Measurements from ENCODE around the gene MGLL.
A peak's percentile ranks its signal among the peaks of the same experiment; 100 is the strongest.

Gene MGLL

GRCh38 chr3:127784283-127784682, 38.0 kb downstream of the MGLL start:
- DNase-seq: no peak
- H3K36me3 Mint-ChIP-seq (ENCODE audit: low read depth): peaks cover 2% of the 10 kb centered on the region
- H3K4me1 Mint-ChIP-seq: peaks cover 9% of the 10 kb centered on the region
- H3K9me3 Mint-ChIP-seq: no peaks in the 10 kb centered on the region
- no peak overlapping the region for H3K4me3 Mint-ChIP-seq
- ATAC-seq: no peak
- no peaks in the 10 kb centered on the region for H3K27me3 Mint-ChIP-seq
- no peak overlapping the region for H3K27ac Mint-ChIP-seq

- H3K9me3 Mint-ChIP-seq: no peaks in the 10 kb centered on the region
- no peak overlapping the region for H3K27ac Mint-ChIP-seq
- ATAC-seq: no peak
- no peaks in the 10 kb centered on the region for H3K27me3 Mint-ChIP-seq
- H3K4me3 Mint-ChIP-seq: no peak overlapping the region
- H3K4me1 Mint-ChIP-seq: peaks cover 9% of the 10 kb centered on the region
- peaks cover 2% of the 10 kb centered on the region for H3K36me3 Mint-ChIP-seq (ENCODE audit: low read depth)
- no peak for DNase-seq
Observed at GRCh38 chr3:127783642-127784160, 38.6 kb downstream of the MGLL start.

DNA sequence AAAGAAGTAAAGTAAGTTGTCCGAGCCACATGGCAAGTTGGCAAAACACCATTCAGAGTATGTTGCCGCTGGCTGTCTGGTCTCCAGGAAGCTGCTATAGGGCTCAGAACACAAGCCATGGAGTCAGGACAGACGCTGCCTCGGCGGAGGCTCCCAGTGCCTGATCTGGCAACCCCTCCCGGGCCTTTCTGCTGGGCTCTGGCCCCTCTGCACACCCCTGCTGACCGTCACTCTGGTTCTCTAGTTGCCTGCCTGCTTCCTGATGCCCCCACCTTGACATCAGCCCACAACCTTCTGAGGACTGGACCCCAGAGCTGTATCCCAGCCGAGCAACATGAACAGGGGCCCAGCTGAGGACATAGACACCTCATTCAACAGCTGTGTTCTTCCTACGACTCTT, 39.1 kb downstream of the MGLL start:
- H3K4me3 Mint-ChIP-seq: no peak overlapping the region

DNA sequence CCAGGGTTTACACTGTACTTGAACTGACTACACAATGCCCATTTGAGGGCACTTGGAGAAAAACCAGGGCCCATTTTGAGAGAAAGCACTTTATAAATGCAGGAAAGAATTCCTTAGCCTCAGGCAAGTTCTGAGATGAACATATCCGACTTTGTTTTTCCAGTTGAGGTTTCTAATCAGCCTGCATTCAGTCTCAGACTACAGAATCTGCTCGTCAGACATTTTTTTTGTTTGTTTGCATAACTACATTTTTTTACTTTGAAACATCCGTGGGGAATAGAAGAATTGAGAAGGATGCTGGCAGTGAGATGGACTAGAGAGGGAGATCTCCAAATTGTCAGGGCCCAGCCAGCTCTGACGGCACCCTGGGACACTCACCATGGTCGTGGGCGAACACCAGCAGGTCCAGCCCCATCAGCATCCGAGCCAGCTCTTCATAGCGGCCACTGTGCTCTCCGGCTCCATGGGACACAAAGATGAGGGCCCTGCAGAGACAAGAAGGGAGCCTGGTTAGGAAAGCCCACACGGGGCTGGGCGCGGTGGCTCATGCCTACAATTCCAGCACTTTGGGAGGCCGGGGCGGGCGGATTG, 40.8 kb downstream of the MGLL start:
- Mint-ChIP-seq H3K27ac (no peak overlapping the region), H3K9me3 (peaks cover 11% of the 10 kb centered on the region), H3K27me3 (no peaks in the 10 kb centered on the region), H3K4me3 (no peak overlapping the region), H3K36me3 (ENCODE audit: low read depth) (peaks cover 2% of the 10 kb centered on the region), H3K4me1 (peaks cover 13% of the 10 kb centered on the region)
- DNase-seq (no peak), ATAC-seq (no peak)

More for the DNA sequence above, 39.1 kb downstream of the MGLL start:
- ATAC-seq: no peak
- H3K4me1 Mint-ChIP-seq: peaks cover 9% of the 10 kb centered on the region
- H3K27ac Mint-ChIP-seq: no peak overlapping the region
- H3K36me3 Mint-ChIP-seq (ENCODE audit: low read depth): peaks cover 2% of the 10 kb centered on the region
- no peaks in the 10 kb centered on the region for H3K27me3 Mint-ChIP-seq
- no peaks in the 10 kb centered on the region for H3K9me3 Mint-ChIP-seq
- no peak for DNase-seq

- H3K9me3 Mint-ChIP-seq: peaks cover 11% of the 10 kb centered on the region
- H3K36me3 Mint-ChIP-seq (ENCODE audit: low read depth): peaks cover 2% of the 10 kb centered on the region
- peaks cover 20% of the 10 kb centered on the region for H3K4me1 Mint-ChIP-seq
- no peak overlapping the region for H3K4me3 Mint-ChIP-seq
- no peak for DNase-seq
- ATAC-seq: no peak
- no peaks in the 10 kb centered on the region for H3K27me3 Mint-ChIP-seq
- no peak overlapping the region for H3K27ac Mint-ChIP-seq
Observed at GRCh38 chr3:127780536-127781400, 41.5 kb downstream of the MGLL start.

GRCh38 chr3:127779747-127780146, 42.6 kb downstream of the MGLL start:
- Mint-ChIP-seq H3K27ac (peak overlapping the region; percentile 19), H3K4me3 (no peak overlapping the region), H3K36me3 (ENCODE audit: low read depth) (peaks cover 2% of the 10 kb centered on the region), H3K4me1 (peaks cover 29% of the 10 kb centered on the region), H3K9me3 (peaks cover 11% of the 10 kb centered on the region), H3K27me3 (no peaks in the 10 kb centered on the region)
- ATAC-seq: peak; percentile 65
- DNase-seq: no peak

DNA sequence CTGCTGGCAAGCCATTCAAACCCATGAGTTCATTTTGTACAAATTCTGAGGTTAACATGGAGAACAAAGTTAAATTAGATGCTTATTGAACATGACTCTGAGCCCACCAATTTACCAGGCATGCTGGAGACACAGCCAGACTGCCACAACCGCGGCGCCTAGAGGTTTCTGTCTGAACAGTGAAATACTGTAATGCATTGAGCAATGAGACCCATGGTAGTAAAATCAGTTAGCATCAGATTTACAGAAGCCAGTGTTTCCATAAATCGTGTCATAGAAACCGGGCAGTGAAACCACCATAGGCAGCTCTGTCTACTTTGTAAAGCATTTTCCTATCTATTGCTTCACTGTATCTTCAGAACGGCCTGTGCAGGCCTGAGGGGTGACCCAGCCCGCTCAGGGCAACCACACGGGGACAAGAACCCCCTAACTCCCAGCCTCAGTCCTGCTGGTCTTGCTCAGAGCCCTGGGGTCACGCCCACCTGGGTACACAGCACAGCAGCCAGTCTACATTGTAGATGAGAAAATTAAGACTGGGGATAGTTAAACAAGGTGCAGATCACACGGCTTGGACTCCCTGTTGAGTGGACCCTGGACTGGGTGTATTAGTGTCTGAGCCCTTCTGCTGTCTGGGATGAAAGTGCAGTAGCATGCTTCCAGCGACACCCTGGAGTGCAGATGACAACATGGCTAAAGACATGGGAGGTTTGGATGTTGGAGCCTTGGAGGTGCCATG, 44.2 kb downstream of the MGLL start:
- Mint-ChIP-seq H3K4me3 (no peak overlapping the region), H3K27ac (no peak overlapping the region), H3K27me3 (no peaks in the 10 kb centered on the region), H3K36me3 (ENCODE audit: low read depth) (peaks cover 2% of the 10 kb centered on the region), H3K4me1 (peaks cover 30% of the 10 kb centered on the region), H3K9me3 (peaks cover 11% of the 10 kb centered on the region)
- DNase-seq (no peak), ATAC-seq (no peak)

DNA sequence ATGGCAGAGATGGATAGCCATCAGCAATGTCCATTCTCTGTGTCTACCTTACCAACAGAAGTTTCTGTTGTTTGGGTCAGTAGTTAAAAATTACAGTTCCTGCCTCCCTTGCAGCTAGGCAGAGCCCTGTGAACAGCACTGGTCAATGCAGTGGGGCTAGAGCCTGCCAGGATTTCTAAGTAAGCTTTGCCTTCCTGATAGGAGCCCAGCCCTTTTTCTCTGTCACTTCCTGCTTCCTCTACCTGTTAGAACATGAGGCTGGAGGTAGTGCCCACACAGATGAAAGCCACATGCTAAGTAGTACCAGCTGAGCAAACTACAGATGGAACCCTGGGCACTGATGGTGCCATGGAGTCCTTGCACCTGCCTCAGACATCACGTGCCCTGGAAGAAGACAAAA, 45.0 kb downstream of the MGLL start:
- Mint-ChIP-seq H3K4me3 (no peak overlapping the region), H3K4me1 (peaks cover 30% of the 10 kb centered on the region), H3K27ac (no peak overlapping the region), H3K9me3 (peaks cover 11% of the 10 kb centered on the region), H3K27me3 (no peaks in the 10 kb centered on the region), H3K36me3 (ENCODE audit: low read depth) (peaks cover 2% of the 10 kb centered on the region)
- ATAC-seq: no peak
- DNase-seq: no peak

GRCh38 chr3:127776347-127776746, 46.0 kb downstream of the MGLL start:
- H3K27ac Mint-ChIP-seq: peak overlapping the region; percentile 67
- H3K4me3 Mint-ChIP-seq: no peak overlapping the region
- peaks cover 30% of the 10 kb centered on the region for H3K4me1 Mint-ChIP-seq
- H3K9me3 Mint-ChIP-seq: peaks cover 11% of the 10 kb centered on the region
- DNase-seq: no peak
- H3K36me3 Mint-ChIP-seq (ENCODE audit: low read depth): peaks cover 2% of the 10 kb centered on the region
- no peaks in the 10 kb centered on the region for H3K27me3 Mint-ChIP-seq
- ATAC-seq: no peak

GRCh38 chr3:127775398-127776109, 46.8 kb downstream of the MGLL start:
- DNase-seq: no peak
- H3K4me3 Mint-ChIP-seq: no peak overlapping the region
- ATAC-seq: peak; percentile 26
- peaks cover 30% of the 10 kb centered on the region for H3K4me1 Mint-ChIP-seq
- H3K9me3 Mint-ChIP-seq: peaks cover 11% of the 10 kb centered on the region
- no peaks in the 10 kb centered on the region for H3K27me3 Mint-ChIP-seq
- H3K36me3 Mint-ChIP-seq (ENCODE audit: low read depth): peaks cover 2% of the 10 kb centered on the region
- H3K27ac Mint-ChIP-seq: peak overlapping the region; percentile 67

- H3K36me3 Mint-ChIP-seq (ENCODE audit: low read depth): peaks cover 1% of the 10 kb centered on the region
- H3K9me3 Mint-ChIP-seq: peaks cover 11% of the 10 kb centered on the region
- ATAC-seq (no peak), DNase-seq (no peak)
- no peak overlapping the region for H3K4me3 Mint-ChIP-seq
- no peaks in the 10 kb centered on the region for H3K27me3 Mint-ChIP-seq
- peak overlapping the region; percentile 19 for H3K27ac Mint-ChIP-seq
- peaks cover 24% of the 10 kb centered on the region for H3K4me1 Mint-ChIP-seq
Observed at GRCh38 chr3:127774647-127775046, 47.7 kb downstream of the MGLL start.

DNA sequence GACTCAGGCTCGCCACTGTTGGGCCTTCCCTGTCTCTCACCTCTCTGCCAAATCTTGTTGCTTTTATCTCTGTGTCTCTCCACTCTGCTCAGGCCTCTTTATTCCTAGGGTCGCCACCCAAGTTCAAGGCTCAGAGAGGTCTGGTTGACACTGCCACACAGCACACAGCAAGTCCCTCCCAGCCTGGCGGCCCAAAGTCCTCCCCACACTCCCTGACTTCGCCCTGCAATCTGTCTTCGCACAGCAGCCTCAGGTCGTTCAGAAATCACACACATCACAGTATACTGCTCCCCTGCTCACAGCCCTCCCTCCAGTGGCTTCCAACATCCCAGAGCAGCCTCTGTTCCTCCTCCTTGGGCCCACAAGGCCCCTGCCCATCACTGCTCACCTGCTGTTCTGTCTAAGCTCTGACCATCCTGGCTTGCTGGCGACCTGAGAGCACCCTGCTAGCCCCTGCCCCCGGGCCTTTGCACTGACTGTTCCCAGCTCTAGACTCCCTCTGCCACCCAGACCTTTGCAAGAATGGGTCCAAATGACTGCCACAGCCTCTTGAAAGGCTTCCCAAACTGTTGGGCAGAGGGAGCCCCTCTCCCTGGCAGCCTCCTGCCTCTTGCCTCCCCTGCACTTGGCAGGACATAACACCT, 48.4 kb downstream of the MGLL start:
- Mint-ChIP-seq H3K4me3 (no peak overlapping the region), H3K27ac (no peak overlapping the region), H3K9me3 (peaks cover 11% of the 10 kb centered on the region), H3K27me3 (no peaks in the 10 kb centered on the region), H3K4me1 (peaks cover 21% of the 10 kb centered on the region), H3K36me3 (ENCODE audit: low read depth) (no peaks in the 10 kb centered on the region)
- DNase-seq (no peak), ATAC-seq (no peak)

DNA sequence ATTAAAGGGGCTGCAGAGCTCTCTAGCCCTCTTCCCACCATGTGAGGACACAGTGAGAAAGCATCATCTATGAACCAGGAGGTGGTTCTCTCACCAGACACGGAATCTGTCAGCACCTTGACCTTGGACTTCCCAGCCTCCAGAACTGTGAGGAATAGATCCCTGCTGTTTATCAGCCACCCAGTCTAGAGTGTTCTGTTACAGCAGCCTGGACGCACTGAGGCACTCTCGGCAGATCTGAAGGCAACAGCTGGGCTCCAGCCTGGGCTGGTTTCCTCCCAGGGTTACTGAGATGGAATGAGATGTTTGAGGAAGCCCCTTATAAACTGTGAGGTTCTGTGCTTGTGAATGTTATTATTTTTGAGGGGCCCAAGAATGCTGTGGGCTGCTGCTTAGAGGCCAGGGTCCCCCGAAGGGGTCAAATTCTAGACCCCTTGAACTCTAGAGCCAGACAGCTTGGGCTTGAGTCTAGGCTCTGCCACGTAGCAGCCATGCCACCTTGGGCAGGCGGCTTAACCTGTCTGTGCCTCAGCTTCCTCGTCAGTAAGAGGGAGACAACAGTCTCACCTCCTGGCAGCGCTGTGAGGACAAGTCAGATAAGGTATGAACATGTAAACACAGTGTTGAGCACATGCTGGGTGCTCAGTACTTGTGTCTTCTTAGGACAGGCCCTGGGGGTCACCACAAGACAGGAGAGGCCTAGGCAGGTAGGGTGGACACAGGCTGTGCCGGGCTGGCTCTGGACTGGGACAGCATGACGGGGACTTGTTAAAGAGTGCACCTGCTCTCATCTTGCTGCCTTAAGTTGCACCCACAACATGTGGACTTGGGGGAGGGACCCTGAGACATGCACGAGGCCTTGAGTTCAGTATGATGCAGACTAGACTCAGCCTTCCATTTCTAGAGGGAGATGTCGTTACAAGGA, 49.2 kb downstream of the MGLL start:
- Mint-ChIP-seq H3K9me3 (peaks cover 15% of the 10 kb centered on the region), H3K36me3 (ENCODE audit: low read depth) (peaks cover under 1% of the 10 kb centered on the region), H3K27ac (no peak overlapping the region), H3K4me3 (no peak overlapping the region), H3K4me1 (peaks cover 21% of the 10 kb centered on the region), H3K27me3 (no peaks in the 10 kb centered on the region)
- DNase-seq (no peak), ATAC-seq (no peak)

All from activated naive CD8-positive, alpha-beta T cell treated with anti-CD3 and anti-CD28 coated beads, Interleukin-2, amount 50 U/mL, for 24 hours (primary cell).